ENCODE measurements around the gene GK2.

- TF ChIP-seq CTCF (IDR thresholded peaks at IDR 0.05; ENCODE audit: insufficient read depth, low read length, poor library complexity, severe bottlenecking) (no peak), EZH2phosphoT487 (conservative IDR thresholded peaks at IDR 0.05; ENCODE audit: low read length) (no peak)
These were observed 19.0 kb upstream of the GK2 start for GRCh38 chr4:79426989-79427388.
